Cortex of kidney (tissue), 1 donor: Measurements from ENCODE around the gene UBE2B.

Source experiments
- DNase-seq: peaks from one replicate; lab custom pipeline; 2025; lab: John Stamatoyannopoulos, UW

Gene UBE2B

GRCh38 chr5:134437847-134438581 lies 66.6 kb downstream of the UBE2B start:
- no peak for DNase-seq

- DNase-seq = no peak
Observed at GRCh38 chr5:134438721-134439123, 67.4 kb downstream of the UBE2B start.

- DNase-seq = no peak
Observed at GRCh38 chr5:134439210-134439654, 67.9 kb downstream of the UBE2B start.

- DNase-seq = no peak
Observed at GRCh38 chr5:134440201-134440755, 68.9 kb downstream of the UBE2B start.
